HL-60 (cell line): Measurements from ENCODE around the gene TCEANC2.

ENCODE experiments used
- DNase-seq, 2 experiments: peaks; one replicate each; pipeline ENCODE4 v3.0.0-alpha.2; 2010 to 2020; ENCODE audit warnings: low read depth in 1 of 2, low spot score in 1 of 2
- H3K27ac ChIP-seq: fragments of 250-450 bp; sonication (Bioruptor Pico); replicated peaks from 2 replicates; pipeline ENCODE4 v1.5.1; 2020; ENCODE audit warnings: mild to moderate bottlenecking, moderate library complexity
- H3K27me3 ChIP-seq: fragments of 250-450 bp; sonication (Bioruptor Pico); 2 replicates; pipeline ENCODE4 v1.5.1; 2021; ENCODE audit warnings: mild to moderate bottlenecking, moderate library complexity; ENCODE audit not compliant: insufficient read depth, poor library complexity, severe bottlenecking
- H3K4me3 ChIP-seq: replicated peaks from 2 replicates; pipeline ENCODE4 v1.5.1; 2011; ENCODE audit warnings: mild to moderate bottlenecking, control low read depth, low read length; ENCODE audit not compliant: insufficient read depth
- GABPA ChIP-seq: IDR thresholded peaks from 2 replicates; pipeline ENCODE4 v1.6.1; 2012; ENCODE audit warnings: low read depth
- POLR2AphosphoS5 ChIP-seq: IDR thresholded peaks from 2 replicates; pipeline ENCODE4 v1.6.1; 2012; ENCODE audit warnings: low read depth
- SPI1 ChIP-seq: IDR thresholded peaks from 2 replicates; pipeline ENCODE4 v1.6.1; 2012; ENCODE audit warnings: low read depth, mild to moderate bottlenecking, borderline replicate concordance
- TF ChIP-seq, protein P1 (sequence below): IDR thresholded peaks from 2 replicates; pipeline ENCODE4 v1.6.1; 2012; ENCODE audit warnings: low read depth; ENCODE audit not compliant: insufficient replicate concordance
- TF ChIP-seq, protein P2 (sequence below): IDR thresholded peaks from one replicate; pipeline ENCODE4 v1.5.1; 2011; ENCODE audit warnings: low read length, control low read depth, inconsistent platforms; ENCODE audit not compliant: insufficient read depth

TCEANC2 gene

DNA sequence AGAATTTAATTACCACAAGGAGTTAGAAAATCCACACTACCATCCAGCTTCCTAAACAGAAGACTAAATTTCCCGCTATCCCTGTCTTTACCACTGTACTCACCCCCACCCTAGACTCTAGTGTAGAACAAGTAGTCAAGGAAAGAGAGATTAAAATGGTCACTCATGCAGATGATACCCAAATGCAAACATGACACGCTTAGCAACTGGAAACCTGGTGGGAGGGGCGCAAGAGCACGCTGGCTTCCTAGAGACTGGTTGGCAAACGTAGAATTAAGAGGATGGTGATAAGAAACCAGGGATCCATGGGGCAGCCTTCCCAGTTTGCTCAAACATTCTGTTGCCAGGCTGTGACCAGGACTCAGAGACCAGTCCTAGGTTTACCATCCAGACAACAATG is 25.6 kb upstream of the TCEANC2 start:
- no peak overlapping the region for H3K27ac ChIP-seq
- H3K27me3 ChIP-seq: no peaks in the 10 kb centered on the region
- no peak for DNase-seq
- no peak overlapping the region for H3K4me3 ChIP-seq
- TF ChIP-seq POLR2AphosphoS5: no peak
- no peak for TF ChIP-seq GABPA

DNA sequence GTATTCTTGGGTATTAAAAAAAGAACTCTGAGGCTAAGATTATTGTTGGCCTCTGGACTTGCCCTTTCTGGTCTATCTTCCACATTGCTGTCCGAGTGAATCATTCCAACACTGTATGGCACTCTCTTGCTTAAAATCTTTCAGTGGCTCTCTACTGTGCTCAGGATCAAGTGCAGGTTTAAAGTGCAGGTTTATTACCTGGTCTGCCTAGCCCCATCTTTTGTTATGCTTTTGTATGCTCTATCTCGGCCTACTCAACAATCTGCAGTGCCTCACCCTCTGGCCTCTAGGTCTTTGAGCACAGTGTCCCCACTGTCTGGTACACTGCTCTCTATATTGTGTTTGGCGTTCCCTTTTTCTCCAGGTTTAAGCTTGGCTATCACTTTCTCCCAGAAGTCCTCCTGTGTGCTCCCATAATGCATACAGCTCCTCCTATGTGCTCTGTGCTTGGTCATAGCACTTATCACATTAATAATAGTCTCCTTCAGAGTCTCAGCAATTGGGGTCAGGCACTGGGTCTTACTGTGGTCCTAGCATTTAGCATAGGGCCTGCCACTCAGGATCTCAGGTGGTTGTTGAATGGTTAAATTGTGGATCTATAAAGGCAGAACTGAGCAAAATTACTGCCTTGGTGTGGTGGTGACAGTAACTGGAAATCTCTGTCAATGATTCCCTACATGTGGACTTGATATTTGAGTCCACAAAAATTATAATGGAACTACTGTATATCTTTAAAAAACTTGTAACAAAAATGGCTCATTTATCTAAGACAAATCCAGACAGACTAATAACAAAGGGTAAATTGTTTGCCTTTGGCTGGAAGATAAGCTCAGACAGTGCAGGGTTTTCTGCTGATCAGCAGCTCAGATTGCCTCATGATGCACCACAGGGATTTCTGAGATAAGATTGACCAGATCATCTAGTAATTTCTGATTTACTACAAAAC is 24.8 kb upstream of the TCEANC2 start:
- Histone ChIP-seq H3K27ac (no peak overlapping the region), H3K4me3 (no peak overlapping the region), H3K27me3 (no peaks in the 10 kb centered on the region)
- no peak for DNase-seq
- no peak for TF ChIP-seq GABPA
- TF ChIP-seq, protein P1, sequence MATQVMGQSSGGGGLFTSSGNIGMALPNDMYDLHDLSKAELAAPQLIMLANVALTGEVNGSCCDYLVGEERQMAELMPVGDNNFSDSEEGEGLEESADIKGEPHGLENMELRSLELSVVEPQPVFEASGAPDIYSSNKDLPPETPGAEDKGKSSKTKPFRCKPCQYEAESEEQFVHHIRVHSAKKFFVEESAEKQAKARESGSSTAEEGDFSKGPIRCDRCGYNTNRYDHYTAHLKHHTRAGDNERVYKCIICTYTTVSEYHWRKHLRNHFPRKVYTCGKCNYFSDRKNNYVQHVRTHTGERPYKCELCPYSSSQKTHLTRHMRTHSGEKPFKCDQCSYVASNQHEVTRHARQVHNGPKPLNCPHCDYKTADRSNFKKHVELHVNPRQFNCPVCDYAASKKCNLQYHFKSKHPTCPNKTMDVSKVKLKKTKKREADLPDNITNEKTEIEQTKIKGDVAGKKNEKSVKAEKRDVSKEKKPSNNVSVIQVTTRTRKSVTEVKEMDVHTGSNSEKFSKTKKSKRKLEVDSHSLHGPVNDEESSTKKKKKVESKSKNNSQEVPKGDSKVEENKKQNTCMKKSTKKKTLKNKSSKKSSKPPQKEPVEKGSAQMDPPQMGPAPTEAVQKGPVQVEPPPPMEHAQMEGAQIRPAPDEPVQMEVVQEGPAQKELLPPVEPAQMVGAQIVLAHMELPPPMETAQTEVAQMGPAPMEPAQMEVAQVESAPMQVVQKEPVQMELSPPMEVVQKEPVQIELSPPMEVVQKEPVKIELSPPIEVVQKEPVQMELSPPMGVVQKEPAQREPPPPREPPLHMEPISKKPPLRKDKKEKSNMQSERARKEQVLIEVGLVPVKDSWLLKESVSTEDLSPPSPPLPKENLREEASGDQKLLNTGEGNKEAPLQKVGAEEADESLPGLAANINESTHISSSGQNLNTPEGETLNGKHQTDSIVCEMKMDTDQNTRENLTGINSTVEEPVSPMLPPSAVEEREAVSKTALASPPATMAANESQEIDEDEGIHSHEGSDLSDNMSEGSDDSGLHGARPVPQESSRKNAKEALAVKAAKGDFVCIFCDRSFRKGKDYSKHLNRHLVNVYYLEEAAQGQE: no peak

DNA sequence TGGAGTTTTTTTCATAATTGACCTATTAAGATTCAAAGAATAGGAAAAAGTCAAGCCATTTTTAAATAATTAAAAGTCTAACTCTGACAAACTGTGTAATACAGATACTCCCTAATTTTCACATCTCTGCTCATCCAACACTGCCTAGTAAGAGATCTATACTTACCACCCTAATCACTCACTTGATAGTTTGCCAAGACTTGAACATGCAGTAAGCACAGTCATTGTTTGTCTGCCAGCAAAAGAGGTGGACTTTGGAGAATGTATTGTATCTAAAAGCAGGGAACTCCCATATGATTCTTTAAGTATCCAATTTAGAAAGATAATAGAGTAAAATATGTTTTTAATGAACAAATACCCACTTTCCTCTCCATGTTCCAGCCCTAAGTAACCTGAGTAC is 15.9 kb upstream of the TCEANC2 start:
- no peak overlapping the region for H3K4me3 ChIP-seq
- H3K27ac ChIP-seq: no peak overlapping the region
- DNase-seq: no peak
- no peaks in the 10 kb centered on the region for H3K27me3 ChIP-seq
- TF ChIP-seq, protein P2, sequence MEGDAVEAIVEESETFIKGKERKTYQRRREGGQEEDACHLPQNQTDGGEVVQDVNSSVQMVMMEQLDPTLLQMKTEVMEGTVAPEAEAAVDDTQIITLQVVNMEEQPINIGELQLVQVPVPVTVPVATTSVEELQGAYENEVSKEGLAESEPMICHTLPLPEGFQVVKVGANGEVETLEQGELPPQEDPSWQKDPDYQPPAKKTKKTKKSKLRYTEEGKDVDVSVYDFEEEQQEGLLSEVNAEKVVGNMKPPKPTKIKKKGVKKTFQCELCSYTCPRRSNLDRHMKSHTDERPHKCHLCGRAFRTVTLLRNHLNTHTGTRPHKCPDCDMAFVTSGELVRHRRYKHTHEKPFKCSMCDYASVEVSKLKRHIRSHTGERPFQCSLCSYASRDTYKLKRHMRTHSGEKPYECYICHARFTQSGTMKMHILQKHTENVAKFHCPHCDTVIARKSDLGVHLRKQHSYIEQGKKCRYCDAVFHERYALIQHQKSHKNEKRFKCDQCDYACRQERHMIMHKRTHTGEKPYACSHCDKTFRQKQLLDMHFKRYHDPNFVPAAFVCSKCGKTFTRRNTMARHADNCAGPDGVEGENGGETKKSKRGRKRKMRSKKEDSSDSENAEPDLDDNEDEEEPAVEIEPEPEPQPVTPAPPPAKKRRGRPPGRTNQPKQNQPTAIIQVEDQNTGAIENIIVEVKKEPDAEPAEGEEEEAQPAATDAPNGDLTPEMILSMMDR: no peak
- TF ChIP-seq SPI1 (no peak), GABPA (no peak), POLR2AphosphoS5 (no peak)
- TF ChIP-seq, protein P1: no peak

DNA sequence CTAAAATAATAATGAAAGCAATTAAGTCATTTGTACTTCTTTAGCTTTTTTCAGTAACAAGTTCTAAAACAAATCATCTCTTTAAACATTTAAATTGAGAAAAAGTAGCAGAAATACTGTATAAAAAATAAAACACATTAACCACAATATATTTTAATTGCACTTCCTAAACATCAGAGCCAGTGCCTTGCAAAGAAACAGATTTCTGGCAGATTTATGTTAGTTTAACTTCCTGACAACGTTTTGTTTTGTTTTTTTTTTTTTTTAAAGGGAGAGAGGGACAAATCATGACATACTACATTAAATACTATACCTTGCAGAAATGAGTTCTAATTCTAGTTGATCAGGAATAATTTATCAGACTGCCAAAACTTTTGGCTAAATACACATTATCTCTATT is 11.6 kb upstream of the TCEANC2 start:
- no peak for DNase-seq
- Histone ChIP-seq H3K27ac (no peak overlapping the region), H3K27me3 (no peaks in the 10 kb centered on the region), H3K4me3 (no peak overlapping the region)
- no peak for TF ChIP-seq SPI1
- TF ChIP-seq, protein P2: no peak
- TF ChIP-seq, protein P1: no peak
- no peak for TF ChIP-seq GABPA
- no peak for TF ChIP-seq POLR2AphosphoS5
